ENCODE data around the gene GJD2.

- no peak for TF ChIP-seq CTCF (IDR thresholded peaks at IDR 0.05; ENCODE audit: low read depth, low read length, missing input control)
- no peak for TF ChIP-seq ZBTB33 (IDR thresholded peaks at IDR 0.05)
- TF ChIP-seq TAF1 (conservative IDR thresholded peaks at IDR 0.05): no peak
- no peak for TF ChIP-seq REST (IDR thresholded peaks at IDR 0.05)
- TF ChIP-seq RAD21 (IDR thresholded peaks at IDR 0.05): no peak
- no peak for TF ChIP-seq JUND (IDR thresholded peaks at IDR 0.05)
- no peak for TF ChIP-seq HNF4A (conservative IDR thresholded peaks at IDR 0.05)
- no peak for TF ChIP-seq MAX (IDR thresholded peaks at IDR 0.05)
- TF ChIP-seq SP1 (IDR thresholded peaks at IDR 0.05): no peak
- TF ChIP-seq YY1 (IDR thresholded peaks at IDR 0.05): no peak
- TF ChIP-seq EGR1 (IDR thresholded peaks at IDR 0.05; ENCODE audit: low read depth in 2 of 2): no peak
- TF ChIP-seq ATF3 (IDR thresholded peaks at IDR 0.05): no peak
- no peak for TF ChIP-seq RXRA (IDR thresholded peaks at IDR 0.05)
Observed at GRCh38 chr15:34772312-34772711, 17.5 kb upstream of the GJD2 start.
